PC-9 (cell line): Measurements from ENCODE around the gene C3AR1. TPM values are rescaled to one million over a fixed set of nuclear protein-coding genes. Genes with fewer than 3 reads are reported as not detected.
A peak's percentile ranks its signal among the peaks of the same experiment; 100 is the strongest.

Source experiments
- BruUV-seq: library from RNA; stranded (reverse); fragments of 400-500 nt; replicated peaks from 2 replicates; lab custom pipeline; 2021; lab: Mats Ljungman, UMichigan
- CTCF ChIA-PET: fragments of 300-600 bp; sonication (Branson Sonifier 250); formaldehyde crosslinking; loops from one replicate; lab custom pipeline; 2022; ENCODE audit warnings: antibody characterized with exemption; lab: Charles Lee
- POLR2A ChIA-PET: fragments of 300-600 bp; sonication (Branson Sonifier 250); formaldehyde crosslinking; loops from one replicate; lab custom pipeline; 2022; ENCODE audit warnings: antibody characterized with exemption; ENCODE audit not compliant: unreplicated experiment; lab: Charles Lee
- DNase-seq, 2 experiments: peaks; one replicate each; pipeline versions ENCODE4 v3.0.0 to v3.0.0-alpha.2; 2015 to 2022; ENCODE audit warnings: mixed read lengths in 1 of 2
- H2AFZ ChIP-seq: fragments of 200-600 bp; sonication (generic); 2 replicates; pipeline ENCODE4 v1.8.1; 2017; ENCODE audit warnings: antibody characterized with exemption
- H3F3A ChIP-seq: fragments of 200-600 bp; sonication (generic); 2 replicates; pipeline ENCODE4 v1.8.1; 2017; ENCODE audit warnings: antibody characterized with exemption, mild to moderate bottlenecking, low read depth; ENCODE audit not compliant: insufficient read depth
- H3K27ac ChIP-seq: fragments of 200-600 bp; sonication (generic); 2 replicates; pipeline ENCODE4 v1.6.1; 2016; ENCODE audit warnings: mixed run types
- H3K27me3 ChIP-seq: fragments of 200-600 bp; sonication (generic); 2 replicates; pipeline ENCODE4 v1.6.1; 2016; ENCODE audit warnings: low read depth, mixed run types; ENCODE audit not compliant: insufficient read depth
- H3K36me3 ChIP-seq: fragments of 200-600 bp; sonication (generic); 2 replicates; pipeline ENCODE4 v1.6.1; 2016; ENCODE audit warnings: low read depth, mixed run types
- H3K4me1 ChIP-seq: fragments of 200-600 bp; sonication (generic); replicated peaks from 2 replicates; pipeline ENCODE4 v1.6.1; 2016; ENCODE audit warnings: mixed run types; ENCODE audit not compliant: insufficient read depth
- H3K4me2 ChIP-seq: fragments of 200-600 bp; sonication (generic); 2 replicates; pipeline ENCODE4 v1.6.1; 2017; ENCODE audit warnings: mixed run types
- H3K4me3 ChIP-seq: fragments of 200-600 bp; sonication (generic); 2 replicates; pipeline ENCODE4 v1.6.1; 2016; ENCODE audit warnings: mixed run types
- H3K79me2 ChIP-seq: fragments of 200-600 bp; sonication (generic); 2 replicates; pipeline ENCODE4 v1.6.1; 2017; ENCODE audit warnings: low read depth, mixed run types
- H3K9me2 ChIP-seq: fragments of 200-600 bp; sonication (generic); 2 replicates; pipeline ENCODE4 v1.8.1; 2017; ENCODE audit warnings: mild to moderate bottlenecking; ENCODE audit not compliant: insufficient read depth
- H3K9me3 ChIP-seq: fragments of 200-600 bp; sonication (generic); 2 replicates; pipeline ENCODE4 v1.8.1; 2016; ENCODE audit warnings: low read depth; ENCODE audit not compliant: insufficient read depth
- H4K20me1 ChIP-seq: fragments of 200-600 bp; sonication (generic); 2 replicates; pipeline ENCODE4 v1.8.1; 2017; ENCODE audit not compliant: insufficient read depth
- EZH2 ChIP-seq: fragments of 200-600 bp; sonication (generic); IDR thresholded peaks from 2 replicates; pipeline ENCODE4 v1.8.0; 2017; ENCODE audit warnings: antibody characterized with exemption, low read depth
- intact Hi-C: fragments of 100-400 bp; cut with micrococcal nuclease; formaldehyde crosslinking; loops from one replicate; pipeline ENCODE4 v1.10.0; 2022; ENCODE audit not compliant: unreplicated experiment
- total RNA-seq: library from RNA; stranded (reverse); gene quantifications from 2 replicates; pipeline ENCODE4 v1.2.3, GENCODE V29; 2021
- TF ChIP-seq, protein P1 (sequence below): fragments of 200-600 bp; sonication (generic); conservative IDR thresholded peaks from 2 replicates; pipeline ENCODE4 v1.6.1; 2017; ENCODE audit warnings: mixed run types, antibody characterized with exemption, mild to moderate bottlenecking, moderate library complexity

C3AR1 gene
- total RNA-seq, 1 experiment from 2014 or later: not detected

DNA sequence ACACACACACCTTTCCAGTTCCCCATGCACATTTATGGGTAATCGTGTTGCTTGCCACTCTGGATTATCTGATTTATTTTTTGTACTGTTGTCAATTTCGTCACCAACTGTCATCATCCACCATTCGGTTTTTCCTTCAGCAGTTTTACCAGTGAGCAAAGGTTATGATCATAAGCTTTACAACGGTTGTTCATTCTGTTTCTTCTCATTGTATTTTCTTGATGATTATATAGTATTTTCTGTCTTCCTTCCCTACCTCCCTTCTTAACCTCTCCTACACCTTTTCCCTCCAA, 16.6 kb upstream of the C3AR1 start:
- H3K9me2 ChIP-seq: 0 out of 2 replicates have a peak, but pooled peaks cover 7% of the 10 kb centered on the region
- peak overlapping the region; percentile 91 for H3K27ac ChIP-seq
- no peaks in the 10 kb centered on the region for H3K9me3 ChIP-seq
- TF ChIP-seq, protein P1, sequence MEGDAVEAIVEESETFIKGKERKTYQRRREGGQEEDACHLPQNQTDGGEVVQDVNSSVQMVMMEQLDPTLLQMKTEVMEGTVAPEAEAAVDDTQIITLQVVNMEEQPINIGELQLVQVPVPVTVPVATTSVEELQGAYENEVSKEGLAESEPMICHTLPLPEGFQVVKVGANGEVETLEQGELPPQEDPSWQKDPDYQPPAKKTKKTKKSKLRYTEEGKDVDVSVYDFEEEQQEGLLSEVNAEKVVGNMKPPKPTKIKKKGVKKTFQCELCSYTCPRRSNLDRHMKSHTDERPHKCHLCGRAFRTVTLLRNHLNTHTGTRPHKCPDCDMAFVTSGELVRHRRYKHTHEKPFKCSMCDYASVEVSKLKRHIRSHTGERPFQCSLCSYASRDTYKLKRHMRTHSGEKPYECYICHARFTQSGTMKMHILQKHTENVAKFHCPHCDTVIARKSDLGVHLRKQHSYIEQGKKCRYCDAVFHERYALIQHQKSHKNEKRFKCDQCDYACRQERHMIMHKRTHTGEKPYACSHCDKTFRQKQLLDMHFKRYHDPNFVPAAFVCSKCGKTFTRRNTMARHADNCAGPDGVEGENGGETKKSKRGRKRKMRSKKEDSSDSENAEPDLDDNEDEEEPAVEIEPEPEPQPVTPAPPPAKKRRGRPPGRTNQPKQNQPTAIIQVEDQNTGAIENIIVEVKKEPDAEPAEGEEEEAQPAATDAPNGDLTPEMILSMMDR: no peak
- TF ChIP-seq EZH2: no peak
- H3K4me3 ChIP-seq: peak overlapping the region; percentile 94
- peaks cover 28% of the 10 kb centered on the region for H3K4me1 ChIP-seq
- no TSS peak for BruUV-seq
- POLR2A ChIA-PET: no interaction called here
- CTCF ChIA-PET: interaction anchor here (0.6 to 0.7 kb wide), 2 partner anchors 17 to 856 kb away, joined by 3 read pairs; no protein-coding TSS in a partner anchor
- peaks cover 22% of the 10 kb centered on the region; the same call in 1 of the 2 replicates for H3F3A ChIP-seq
- no peaks in the 10 kb centered on the region for H3K27me3 ChIP-seq
- no peaks in the 10 kb centered on the region for H3K36me3 ChIP-seq
- H3K4me2 ChIP-seq: peak overlapping the region; percentile 97
- DNase-seq: no peak
- no peaks in the 10 kb centered on the region; the same call in 1 of the 2 replicates for H4K20me1 ChIP-seq
- H3K79me2 ChIP-seq: peaks cover 59% of the 10 kb centered on the region
- intact Hi-C loops: no loop called here
- peak overlapping the region; percentile 99 for H2AFZ ChIP-seq

DNA sequence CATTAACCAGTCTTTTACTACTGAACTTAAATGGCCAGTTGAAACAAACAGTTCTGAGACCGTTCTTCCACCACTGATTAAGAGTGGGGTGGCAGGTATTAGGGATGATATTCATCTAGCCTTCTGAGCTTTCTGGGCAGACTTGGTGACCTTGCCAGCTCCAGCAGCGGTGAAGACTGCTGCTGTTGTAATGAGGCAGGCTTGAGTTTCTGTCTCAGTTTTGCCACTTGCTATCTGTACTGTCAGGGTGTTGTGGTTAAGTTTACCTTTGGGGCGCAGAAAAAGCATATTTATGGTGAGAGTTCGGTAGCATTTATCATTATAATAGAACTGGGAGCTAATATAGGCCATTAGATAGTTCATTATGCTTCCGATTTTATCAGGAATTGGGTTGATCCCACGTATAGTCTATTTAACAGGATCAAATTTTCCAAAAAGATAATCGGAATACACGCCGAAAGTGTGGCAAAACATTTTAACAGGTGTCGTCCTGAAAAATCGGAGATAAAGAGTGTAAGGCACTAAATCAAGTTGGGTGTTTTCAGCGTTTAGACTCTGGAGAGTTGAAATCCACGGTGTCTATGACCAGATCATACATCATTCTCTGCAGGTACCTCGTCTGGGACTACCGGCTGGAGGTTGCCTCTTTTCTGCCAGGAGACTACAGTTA, 15.2 kb upstream of the C3AR1 start:
- POLR2A ChIA-PET: interaction anchor here (1.0 kb wide), 1 partner anchor 110 kb away, joined by 3 read pairs; no protein-coding TSS in a partner anchor
- intact Hi-C loops: loop anchor here (2.0 kb wide), 1 partner anchor 55 kb away; no protein-coding TSS in a partner anchor
- TF ChIP-seq EZH2: no peak
- TF ChIP-seq, protein P1: no peak
- Histone ChIP-seq H3K36me3 (no peaks in the 10 kb centered on the region), H4K20me1 (no peaks in the 10 kb centered on the region; the same call in 1 of the 2 replicates), H2AFZ (peak overlapping the region; percentile 99), H3K9me2 (0 out of 2 replicates have a peak, but pooled peaks cover 7% of the 10 kb centered on the region), H3K27ac (peak overlapping the region; percentile 91), H3F3A (peaks cover 33% of the 10 kb centered on the region; the same call in 1 of the 2 replicates), H3K27me3 (no peaks in the 10 kb centered on the region), H3K4me2 (peak overlapping the region; percentile 97), H3K4me1 (peaks cover 42% of the 10 kb centered on the region), H3K79me2 (peaks cover 53% of the 10 kb centered on the region), H3K9me3 (no peaks in the 10 kb centered on the region), H3K4me3 (peak overlapping the region; percentile 94)
- CTCF ChIA-PET: no interaction called here
- peak in 1 of 2 experiments; percentile 9 for DNase-seq
- BruUV-seq: TSS peak; percentile 96

DNA sequence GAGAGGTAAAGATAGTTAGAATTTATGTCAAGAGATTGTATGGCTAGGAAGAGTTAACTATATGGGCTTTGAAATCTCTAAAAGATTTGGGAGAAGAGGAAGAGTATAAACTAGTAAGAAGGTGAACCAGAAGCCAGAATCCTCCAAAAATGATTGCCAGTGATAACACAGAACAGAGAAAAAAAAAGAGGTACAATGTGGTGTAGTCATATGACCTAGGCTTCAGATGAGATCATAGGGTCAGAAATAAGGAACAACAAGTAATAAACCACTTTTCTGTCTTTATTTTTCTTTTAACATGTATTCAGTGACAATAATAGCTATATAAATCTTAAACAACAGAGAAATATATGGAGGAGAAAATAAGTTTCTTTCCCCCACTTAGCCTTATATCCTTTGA, 14.0 kb upstream of the C3AR1 start:
- Histone ChIP-seq H3K4me3 (peak overlapping the region; percentile 94; the same call in 1 of the 2 replicates), H3K79me2 (peaks cover 40% of the 10 kb centered on the region), H4K20me1 (no peaks in the 10 kb centered on the region; the same call in 1 of the 2 replicates), H3K27ac (peak overlapping the region; percentile 91; the same call in 1 of the 2 replicates), H3K27me3 (no peaks in the 10 kb centered on the region), H3K9me3 (no peaks in the 10 kb centered on the region), H3F3A (peaks cover 34% of the 10 kb centered on the region; the same call in 1 of the 2 replicates), H3K4me2 (peak overlapping the region; percentile 97), H2AFZ (no peak overlapping the region), H3K4me1 (peaks cover 45% of the 10 kb centered on the region), H3K36me3 (no peaks in the 10 kb centered on the region), H3K9me2 (0 out of 2 replicates have a peak, but pooled peaks cover 7% of the 10 kb centered on the region)
- CTCF ChIA-PET: interaction anchor here (0.6 kb wide), 1 partner anchor 227 kb away, joined by 3 read pairs; no protein-coding TSS in a partner anchor
- TF ChIP-seq, protein P1: no peak
- no peak for TF ChIP-seq EZH2
- no peak for DNase-seq
- intact Hi-C loops: loop anchor here (2.0 kb wide), 1 partner anchor 53 kb away; no protein-coding TSS in a partner anchor
- BruUV-seq: no TSS peak
- POLR2A ChIA-PET: no interaction called here
